HEK293 (cell line): ENCODE results near the gene MLXIPL.

Experiments used
- CTCF ChIA-PET: fragments of 350-600 bp; formaldehyde crosslinking; extraction: SDS; loops from one replicate; lab custom pipeline; 2021; ENCODE audit warnings: antibody characterized with exemption; lab: Yijun Ruan, JAX
- POLR2A ChIA-PET: fragments of 300-600 bp; formaldehyde crosslinking; extraction: SDS; loops from one replicate; lab custom pipeline; 2020; ENCODE audit warnings: antibody characterized with exemption, inconsistent platforms; lab: Yijun Ruan, JAX
- H3K27ac ChIP-seq: fragments of 200-500 bp; sonication (Bioruptor generic); 2 replicates; pipeline ENCODE4 v1.5.1; 2014; ENCODE audit warnings: low read depth, low read length, control low read depth, inconsistent platforms; ENCODE audit errors: extremely low read depth
- H3K36me3 ChIP-seq, 2 experiments: fragments of 200-500 bp in 1 of 2; sonication (Bioruptor generic) in 1 of 2; 1 replicate in 1 of 2; 2 replicates in 1 of 2; pipeline ENCODE4 v1.5.1; 2014 to 2017; ENCODE audit warnings: inconsistent platforms in 2 of 2, low read length in 2 of 2; ENCODE audit not compliant: control insufficient read depth in 2 of 2, insufficient read depth in 1 of 2
- H3K4me1 ChIP-seq: fragments of 200-500 bp; sonication (Bioruptor generic); 2 replicates; pipeline ENCODE4 v1.5.1; 2014; ENCODE audit warnings: mild to moderate bottlenecking, low read length, inconsistent platforms; ENCODE audit not compliant: control insufficient read depth, insufficient read depth
- H3K4me3 ChIP-seq: 2 replicates; pipeline ENCODE4 v1.5.1; 2011; ENCODE audit warnings: low read depth, mild to moderate bottlenecking, control low read depth, low read length, moderate library complexity
- H3K9me3 ChIP-seq: fragments of 200-500 bp; sonication (Bioruptor generic); 2 replicates; pipeline ENCODE4 v1.5.1; 2014; ENCODE audit warnings: low read depth, low read length, inconsistent platforms; ENCODE audit not compliant: control insufficient read depth, insufficient read depth
- GLIS2 ChIP-seq: fragments of 450-650 bp; formaldehyde crosslinking; IDR thresholded peaks from 2 replicates; pipeline ENCODE4 v1.5.1; 2016; ENCODE audit warnings: missing biosample characterization, missing genetic modification characterization
- KLF9 ChIP-seq: fragments of 450-650 bp; formaldehyde crosslinking; IDR thresholded peaks from 2 replicates; pipeline ENCODE4 v1.5.1; 2016; ENCODE audit warnings: missing biosample characterization, missing genetic modification characterization, low read depth
- OSR2 ChIP-seq: fragments of 450-650 bp; formaldehyde crosslinking; IDR thresholded peaks from 2 replicates; pipeline ENCODE4 v1.5.1; 2016; ENCODE audit warnings: missing biosample characterization, missing genetic modification characterization
- SCRT2 ChIP-seq: fragments of 450-650 bp; formaldehyde crosslinking; IDR thresholded peaks from 2 replicates; pipeline ENCODE4 v1.5.1; 2016; ENCODE audit warnings: missing biosample characterization, missing genetic modification characterization
- ZBTB21 ChIP-seq: fragments of 450-650 bp; formaldehyde crosslinking; IDR thresholded peaks from 2 replicates; pipeline ENCODE4 v1.5.1; 2017; ENCODE audit warnings: missing biosample characterization, missing genetic modification characterization
- ZFP41 ChIP-seq: fragments of 450-650 bp; formaldehyde crosslinking; IDR thresholded peaks from 2 replicates; pipeline ENCODE4 v1.5.1; 2016; ENCODE audit warnings: missing biosample characterization, missing genetic modification characterization, borderline replicate concordance
- ZNF114 ChIP-seq: fragments of 450-650 bp; formaldehyde crosslinking; IDR thresholded peaks from 2 replicates; pipeline ENCODE4 v1.5.0; 2017; ENCODE audit warnings: missing biosample characterization, missing genetic modification characterization
- ZNF133 ChIP-seq: fragments of 450-650 bp; formaldehyde crosslinking; IDR thresholded peaks from 2 replicates; pipeline ENCODE4 v1.5.1; 2016; ENCODE audit warnings: missing biosample characterization, missing genetic modification characterization
- ZNF2 ChIP-seq: fragments of 450-650 bp; formaldehyde crosslinking; IDR thresholded peaks from 2 replicates; pipeline ENCODE4 v1.5.1; 2016; ENCODE audit warnings: missing biosample characterization, missing genetic modification characterization
- ZNF266 ChIP-seq: fragments of 450-650 bp; formaldehyde crosslinking; IDR thresholded peaks from 2 replicates; pipeline ENCODE4 v1.5.1; 2016; ENCODE audit warnings: missing biosample characterization, missing genetic modification characterization, low read depth
- ZNF324 ChIP-seq: fragments of 450-650 bp; formaldehyde crosslinking; IDR thresholded peaks from 2 replicates; pipeline ENCODE4 v1.5.1; 2016; ENCODE audit warnings: missing biosample characterization, missing genetic modification characterization
- ZNF394 ChIP-seq: fragments of 450-650 bp; formaldehyde crosslinking; IDR thresholded peaks from 2 replicates; pipeline ENCODE4 v1.5.1; 2016; ENCODE audit warnings: missing biosample characterization, missing genetic modification characterization, mild to moderate bottlenecking, moderate library complexity, borderline replicate concordance
- ZNF449 ChIP-seq: fragments of 450-650 bp; formaldehyde crosslinking; IDR thresholded peaks from 2 replicates; pipeline ENCODE4 v1.5.1; 2017; ENCODE audit warnings: missing biosample characterization, mild to moderate bottlenecking, missing genetic modification characterization, moderate library complexity
- ZNF501 ChIP-seq: fragments of 450-650 bp; formaldehyde crosslinking; IDR thresholded peaks from 2 replicates; pipeline ENCODE4 v1.5.1; 2016; ENCODE audit warnings: missing biosample characterization, missing genetic modification characterization
- ZNF521 ChIP-seq: fragments of 450-650 bp; formaldehyde crosslinking; IDR thresholded peaks from 2 replicates; pipeline ENCODE4 v1.5.1; 2017; ENCODE audit warnings: missing biosample characterization, mild to moderate bottlenecking, missing genetic modification characterization
- ZNF704 ChIP-seq: fragments of 450-650 bp; formaldehyde crosslinking; IDR thresholded peaks from 2 replicates; pipeline ENCODE4 v1.5.1; 2016; ENCODE audit warnings: missing biosample characterization, missing genetic modification characterization
- ZNF707 ChIP-seq: fragments of 450-650 bp; formaldehyde crosslinking; IDR thresholded peaks from 2 replicates; pipeline ENCODE4 v1.5.1; 2016; ENCODE audit warnings: missing biosample characterization, missing genetic modification characterization
- ZNF768 ChIP-seq: fragments of 450-650 bp; formaldehyde crosslinking; IDR thresholded peaks from 2 replicates; pipeline ENCODE4 v1.5.1; 2018; ENCODE audit warnings: missing biosample characterization, mild to moderate bottlenecking, missing genetic modification characterization
- ZNF776 ChIP-seq: fragments of 450-650 bp; formaldehyde crosslinking; IDR thresholded peaks from 2 replicates; pipeline ENCODE4 v1.5.0; 2017; ENCODE audit warnings: missing biosample characterization, missing genetic modification characterization, borderline replicate concordance
- TF ChIP-seq, protein P1 (sequence below): fragments of 450-650 bp; formaldehyde crosslinking; IDR thresholded peaks from 2 replicates; pipeline ENCODE4 v1.5.1; 2017; ENCODE audit warnings: missing biosample characterization, missing genetic modification characterization

MLXIPL gene

GRCh38 chr7:73596191-73597065, 27.9 kb downstream of the MLXIPL start (continued):
- no peak for TF ChIP-seq ZNF114 (tag by site-specific recombination)
- TF ChIP-seq ZNF2: no peak
- no peak for TF ChIP-seq ZNF266 (tag by site-specific recombination)

GRCh38 chr7:73595358-73595757, 29.0 kb downstream of the MLXIPL start:
- no peaks in the 10 kb centered on the region for H3K36me3 ChIP-seq
- no peak overlapping the region for H3K4me3 ChIP-seq
- no peaks in the 10 kb centered on the region for H3K9me3 ChIP-seq
- H3K4me1 ChIP-seq: no peaks in the 10 kb centered on the region
- no peak for TF ChIP-seq ZNF394 (tag by site-specific recombination)
- no peak for TF ChIP-seq ZNF449 (tag by site-specific recombination)
- no peak for TF ChIP-seq ZNF768 (tag by site-specific recombination)
- no peak for TF ChIP-seq ZNF704 (tag by site-specific recombination)
- no peak for TF ChIP-seq KLF9
- TF ChIP-seq OSR2: no peak
- no peak for TF ChIP-seq GLIS2 (tag by site-specific recombination)
- TF ChIP-seq ZNF776 (tag by site-specific recombination): no peak
- no peak for TF ChIP-seq ZNF133
- TF ChIP-seq ZFP41 (tag by site-specific recombination): no peak
- TF ChIP-seq ZNF707: no peak
- TF ChIP-seq, protein P1, sequence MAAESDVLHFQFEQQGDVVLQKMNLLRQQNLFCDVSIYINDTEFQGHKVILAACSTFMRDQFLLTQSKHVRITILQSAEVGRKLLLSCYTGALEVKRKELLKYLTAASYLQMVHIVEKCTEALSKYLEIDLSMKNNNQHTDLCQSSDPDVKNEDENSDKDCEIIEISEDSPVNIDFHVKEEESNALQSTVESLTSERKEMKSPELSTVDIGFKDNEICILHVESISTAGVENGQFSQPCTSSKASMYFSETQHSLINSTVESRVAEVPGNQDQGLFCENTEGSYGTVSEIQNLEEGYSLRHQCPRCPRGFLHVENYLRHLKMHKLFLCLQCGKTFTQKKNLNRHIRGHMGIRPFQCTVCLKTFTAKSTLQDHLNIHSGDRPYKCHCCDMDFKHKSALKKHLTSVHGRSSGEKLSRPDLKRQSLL: no peak
- no peak for TF ChIP-seq SCRT2 (tag by site-specific recombination)
- no peak for TF ChIP-seq ZBTB21 (tag by site-specific recombination)
- no peak for TF ChIP-seq ZNF521 (tag by site-specific recombination)
- TF ChIP-seq ZNF501 (tag by site-specific recombination): no peak
- TF ChIP-seq ZNF324 (tag by site-specific recombination): no peak
- no peak overlapping the region for H3K27ac ChIP-seq
- CTCF ChIA-PET: interaction anchor here (0.6 to 1.0 kb wide), 2 partner anchors 13 to 145 kb away, joined by 3 to 4 read pairs; no protein-coding TSS in a partner anchor
- POLR2A ChIA-PET: interaction anchor here (1.1 kb wide), 1 partner anchor 17 kb away, joined by 3 read pairs; the partner anchor contains the start of gene TBL2
